ENCODE measurements around the gene PPP2R3B.

DNA sequence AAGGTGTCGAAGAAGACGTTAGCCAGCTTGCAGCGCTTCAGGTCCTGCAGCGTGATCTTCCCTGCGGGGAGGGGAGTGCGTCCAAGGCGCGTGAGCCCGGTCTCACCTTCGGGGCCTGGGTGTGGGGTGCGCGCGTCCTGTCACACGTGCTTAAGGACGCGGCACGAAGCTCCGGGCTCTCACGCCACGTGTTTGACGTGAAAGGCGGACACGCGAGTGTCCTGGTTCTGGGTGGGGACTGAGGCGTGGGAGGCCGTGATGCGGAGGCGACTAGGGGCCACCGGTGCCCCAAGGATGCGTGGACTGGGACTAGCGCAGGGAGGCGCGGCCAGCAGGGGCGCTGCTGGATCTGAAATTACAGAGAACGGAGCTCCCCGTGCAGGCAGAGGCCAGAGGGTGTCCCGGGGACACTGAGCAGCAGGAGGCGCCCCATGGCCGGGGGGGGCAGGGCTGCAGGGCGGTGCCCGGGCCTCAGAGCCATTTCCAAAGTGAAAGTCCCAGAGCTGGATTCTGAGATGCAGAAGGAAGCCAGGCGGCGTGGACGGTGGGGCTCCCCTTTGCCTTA, 47.8 kb downstream of the PPP2R3B start:
- TF ChIP-seq, protein P1, sequence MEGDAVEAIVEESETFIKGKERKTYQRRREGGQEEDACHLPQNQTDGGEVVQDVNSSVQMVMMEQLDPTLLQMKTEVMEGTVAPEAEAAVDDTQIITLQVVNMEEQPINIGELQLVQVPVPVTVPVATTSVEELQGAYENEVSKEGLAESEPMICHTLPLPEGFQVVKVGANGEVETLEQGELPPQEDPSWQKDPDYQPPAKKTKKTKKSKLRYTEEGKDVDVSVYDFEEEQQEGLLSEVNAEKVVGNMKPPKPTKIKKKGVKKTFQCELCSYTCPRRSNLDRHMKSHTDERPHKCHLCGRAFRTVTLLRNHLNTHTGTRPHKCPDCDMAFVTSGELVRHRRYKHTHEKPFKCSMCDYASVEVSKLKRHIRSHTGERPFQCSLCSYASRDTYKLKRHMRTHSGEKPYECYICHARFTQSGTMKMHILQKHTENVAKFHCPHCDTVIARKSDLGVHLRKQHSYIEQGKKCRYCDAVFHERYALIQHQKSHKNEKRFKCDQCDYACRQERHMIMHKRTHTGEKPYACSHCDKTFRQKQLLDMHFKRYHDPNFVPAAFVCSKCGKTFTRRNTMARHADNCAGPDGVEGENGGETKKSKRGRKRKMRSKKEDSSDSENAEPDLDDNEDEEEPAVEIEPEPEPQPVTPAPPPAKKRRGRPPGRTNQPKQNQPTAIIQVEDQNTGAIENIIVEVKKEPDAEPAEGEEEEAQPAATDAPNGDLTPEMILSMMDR (IDR thresholded peaks at IDR 0.05; ENCODE audit: borderline replicate concordance, extremely low read depth, low read length, poor library complexity, severe bottlenecking): peak; percentile 46
- TF ChIP-seq EZH2 (IDR thresholded peaks at IDR 0.05; ENCODE audit: borderline replicate concordance, low read depth, low read length, severe bottlenecking): no peak

All from DND-41 (cell line).